Stimulated activated naive B cell treated with anti-CD40 and anti-IgM and Interleukin-4, amounts not matched to agents 10 μg/mL and 1 μg/mL and 100 μg/mL, for 72 hours (primary cell): ENCODE results near the gene FAM193A.
"Not testable (repeated sequence)": the region's sequence is repeated elsewhere in the genome, so short reads cannot be mapped to it uniquely, and the experiment has no call there.

Experiments
- ATAC-seq, 2 donors: fragments of 150-1000 bp; cut with Tn5 transposase; replicated peaks; 2 replicates each; pipeline ENCODE4 v1.10.0; 2021; ENCODE audit warnings: moderate library complexity in 1 of 2
- DNase-seq: peaks from one replicate; pipeline ENCODE4 v3.0.0; 2021
- H3K27ac Mint-ChIP-seq: one replicate; pipeline ENCODE4 v1.8.0; 2022; ENCODE audit warnings: mild to moderate bottlenecking, mixed read lengths
- H3K27me3 Mint-ChIP-seq, 2 donors: one replicate each; pipeline ENCODE4 v1.8.0; 2022; ENCODE audit warnings: mixed read lengths in 2 of 2
- H3K36me3 Mint-ChIP-seq, 2 donors: one replicate each; pipeline ENCODE4 v1.8.0; 2022; ENCODE audit warnings: mixed read lengths in 2 of 2, mild to moderate bottlenecking in 1 of 2
- H3K4me1 Mint-ChIP-seq, 2 donors: one replicate each; pipeline ENCODE4 v1.8.0; 2022; ENCODE audit warnings: mixed read lengths in 2 of 2, mild to moderate bottlenecking in 1 of 2
- H3K4me3 Mint-ChIP-seq, 2 donors: one replicate each; pipeline ENCODE4 v1.8.0; 2022; ENCODE audit warnings: mild to moderate bottlenecking in 2 of 2, mixed read lengths in 2 of 2, moderate library complexity in 1 of 2
- H3K9me3 Mint-ChIP-seq, 2 donors: one replicate each; pipeline ENCODE4 v1.8.0; 2022; ENCODE audit warnings: mixed read lengths in 2 of 2, mild to moderate bottlenecking in 1 of 2

Gene FAM193A

GRCh38 chr4:2767705-2768074 lies 231.2 kb downstream of the FAM193A start:
- ATAC-seq (no peak), DNase-seq (no peak)
- Mint-ChIP-seq H3K4me1 (peaks cover 20 to 24% of the 10 kb centered on the region in 2 donors), H3K27ac (no peak overlapping the region), H3K36me3 (peaks cover 5 to 7% of the 10 kb centered on the region in 2 donors), H3K27me3 (no peaks in the 10 kb centered on the region), H3K4me3 (no peak overlapping the region), H3K9me3 (peaks cover 0 to 4% of the 10 kb centered on the region in 2 donors)

- H3K4me1 Mint-ChIP-seq = peaks cover 22 to 24% of the 10 kb centered on the region in 2 donors
- ATAC-seq (no peak), DNase-seq (no peak)
- no peaks in the 10 kb centered on the region for H3K27me3 Mint-ChIP-seq
- peaks cover 0 to 4% of the 10 kb centered on the region in 2 donors for H3K9me3 Mint-ChIP-seq
- peaks cover 5 to 7% of the 10 kb centered on the region in 2 donors for H3K36me3 Mint-ChIP-seq
- no peak overlapping the region for H3K27ac Mint-ChIP-seq
- no peak overlapping the region for H3K4me3 Mint-ChIP-seq
Measured at GRCh38 chr4:2768124-2768523, 231.7 kb downstream of the FAM193A start.

GRCh38 chr4:2768921-2769336 lies 232.5 kb downstream of the FAM193A start:
- peaks cover 5 to 7% of the 10 kb centered on the region in 2 donors for H3K36me3 Mint-ChIP-seq
- H3K4me1 Mint-ChIP-seq = peaks cover 22 to 24% of the 10 kb centered on the region in 2 donors
- ATAC-seq (no peak), DNase-seq (no peak)
- peaks cover 0 to 4% of the 10 kb centered on the region in 2 donors for H3K9me3 Mint-ChIP-seq
- H3K4me3 Mint-ChIP-seq = no peak overlapping the region
- H3K27ac Mint-ChIP-seq = peak overlapping the region; percentile 67
- H3K27me3 Mint-ChIP-seq = no peaks in the 10 kb centered on the region

- H3K36me3 Mint-ChIP-seq = peaks cover 5 to 7% of the 10 kb centered on the region in 2 donors
- ATAC-seq = peak in 1 of 2 donors; percentile 18
- peaks cover 17 to 19% of the 10 kb centered on the region in 2 donors for H3K4me1 Mint-ChIP-seq
- H3K9me3 Mint-ChIP-seq = peaks cover 0 to 4% of the 10 kb centered on the region in 2 donors
- H3K27ac Mint-ChIP-seq = no peak overlapping the region
- H3K4me3 Mint-ChIP-seq = no peak overlapping the region
- no peak for DNase-seq
- H3K27me3 Mint-ChIP-seq = no peaks in the 10 kb centered on the region
Measured at GRCh38 chr4:2771264-2771663, 234.8 kb downstream of the FAM193A start.

- H3K36me3 Mint-ChIP-seq, ATAC-seq, DNase-seq, H3K27me3 Mint-ChIP-seq, H3K4me3 Mint-ChIP-seq, H3K27ac Mint-ChIP-seq: not testable (repeated sequence)
- H3K9me3 Mint-ChIP-seq = peaks cover 10 to 11% of the 10 kb centered on the region in 2 donors
- peaks cover 8 to 14% of the 10 kb centered on the region in 2 donors for H3K4me1 Mint-ChIP-seq
Measured at GRCh38 chr4:2780643-2781042, 244.2 kb downstream of the FAM193A start.

- no peak overlapping the region for H3K27ac Mint-ChIP-seq
- H3K36me3 Mint-ChIP-seq = peaks cover 3 to 6% of the 10 kb centered on the region in 2 donors
- no peak for DNase-seq
- peaks cover 10 to 11% of the 10 kb centered on the region in 2 donors for H3K9me3 Mint-ChIP-seq
- H3K4me1 Mint-ChIP-seq = peaks cover 17 to 26% of the 10 kb centered on the region in 2 donors
- no peak for ATAC-seq
- no peak overlapping the region for H3K4me3 Mint-ChIP-seq
- H3K27me3 Mint-ChIP-seq = no peaks in the 10 kb centered on the region
Measured at GRCh38 chr4:2781911-2782310, 245.5 kb downstream of the FAM193A start.
